A549 (cell line): ENCODE measurements around the gene SGCA. TPM values are rescaled to one million over a fixed set of nuclear protein-coding genes. Genes with fewer than 3 reads are reported as not detected.
A peak's percentile ranks its signal among the peaks of the same experiment; 100 is the strongest.

Experiments used
- ATAC-seq, 2 experiments: fragments of 200-7000 bp in 1 of 2; fragments of >200 bp in 1 of 2; cut with Nextera tagmentation in 1 of 2; cut with Tn5 transposase in 1 of 2; 3 replicates each; pipeline versions ENCODE4 v1.8.0 to v1.9.1; 2018 to 2020; ENCODE audit warnings: mild to moderate bottlenecking in 1 of 2, moderate library complexity in 1 of 2
- CTCF ChIA-PET: fragments of 300-600 bp; sonication (Branson Sonifier 250); formaldehyde crosslinking; extraction: SDS; loops from one replicate; lab custom pipeline; 2021; ENCODE audit warnings: antibody characterized with exemption, inconsistent platforms; lab: Yijun Ruan, JAX
- POLR2A ChIA-PET: fragments of 350-600 bp; formaldehyde crosslinking; extraction: SDS; loops from one replicate; lab custom pipeline; 2021; ENCODE audit warnings: antibody characterized with exemption, inconsistent platforms; lab: Yijun Ruan, JAX
- DNase-seq, 2 experiments: peaks; one replicate each; pipeline versions ENCODE4 v3.0.0 to v3.0.0-alpha.2; 2011 to 2016; ENCODE audit warnings: low read depth in 1 of 2, low spot score in 1 of 2
- FAIRE-seq: peaks from 2 replicates; lab custom pipeline; 2011; peaks lifted over from hg19 to GRCh38; lab: Jason Lieb, UNC
- H3K27ac ChIP-seq, 2 experiments: fragments of >200 bp; sonication (Bioruptor Twin); formaldehyde crosslinking; 3 replicates each; pipeline ENCODE4 v1.5.1; 2016 to 2017
- H3K4me1 ChIP-seq: fragments of >200 bp; sonication (Bioruptor Twin); formaldehyde crosslinking; 3 replicates; pipeline ENCODE4 v1.6.1; 2016
- H3K4me2 ChIP-seq: fragments of >200 bp; sonication (Bioruptor Twin); formaldehyde crosslinking; 3 replicates; pipeline ENCODE4 v1.6.1; 2016
- H3K4me3 ChIP-seq: fragments of >200 bp; sonication (Bioruptor Twin); formaldehyde crosslinking; 3 replicates; pipeline ENCODE4 v1.5.1; 2016
- H3K9me3 ChIP-seq: fragments of >200 bp; sonication (Bioruptor Twin); formaldehyde crosslinking; 3 replicates; pipeline ENCODE4 v1.6.1; 2016
- CBX2 ChIP-seq: fragments of 200-600 bp; sonication (generic); IDR thresholded peaks from 2 replicates; pipeline ENCODE4 v1.6.1; 2016; ENCODE audit warnings: low read depth, mild to moderate bottlenecking, borderline replicate concordance
- CBX8 ChIP-seq: fragments of 200-600 bp; sonication (generic); IDR thresholded peaks from 2 replicates; pipeline ENCODE4 v1.6.1; 2016
- CTCF ChIP-seq: fragments of >200 bp; sonication (Bioruptor Twin); formaldehyde crosslinking; IDR thresholded peaks from 3 replicates; pipeline ENCODE4 v1.5.1; 2016
- EHF ChIP-seq: fragments of 250-450 bp; sonication (Bioruptor Pico); IDR thresholded peaks from 2 replicates; pipeline ENCODE4 v1.5.0; 2020; ENCODE audit warnings: mild to moderate bottlenecking
- GATA3 ChIP-seq: IDR thresholded peaks from 2 replicates; pipeline ENCODE4 v1.6.1; 2012; ENCODE audit warnings: borderline replicate concordance
- HDAC2 ChIP-seq: fragments of 200-600 bp; sonication (generic); IDR thresholded peaks from 2 replicates; pipeline ENCODE4 v1.6.1; 2016
- JUN ChIP-seq, 2 experiments: fragments of >200 bp; sonication (Bioruptor Twin); formaldehyde crosslinking; IDR thresholded peaks; 2 replicates in 1 of 2; 3 replicates in 1 of 2; pipeline ENCODE4 v1.6.1; 2016 to 2017
- KDM1A ChIP-seq: fragments of 200-600 bp; sonication (generic); IDR thresholded peaks from 2 replicates; pipeline ENCODE4 v1.6.1; 2016; ENCODE audit warnings: low read depth, mild to moderate bottlenecking
- MAZ ChIP-seq: fragments of 150-350 bp; IDR thresholded peaks from 2 replicates; pipeline ENCODE4 v1.6.1; 2014; ENCODE audit warnings: antibody characterized with exemption, low read depth, low read length, borderline replicate concordance
- MYC ChIP-seq: IDR thresholded peaks from 2 replicates; pipeline ENCODE4 v1.6.1; 2012; ENCODE audit warnings: mild to moderate bottlenecking, inconsistent platforms, low read length, improper control_type of control experiment, borderline replicate concordance
- PHF8 ChIP-seq: fragments of 200-600 bp; sonication (generic); IDR thresholded peaks from 2 replicates; pipeline ENCODE4 v1.6.1; 2016; ENCODE audit warnings: low read depth, mild to moderate bottlenecking, antibody characterized with exemption, moderate library complexity, borderline replicate concordance
- POLR2A ChIP-seq: IDR thresholded peaks from 2 replicates; pipeline ENCODE4 v1.6.1; 2012; ENCODE audit warnings: mild to moderate bottlenecking, low read length
- RAD21 ChIP-seq, 2 experiments: fragments of >200 bp in 1 of 2; sonication (Bioruptor Twin) in 1 of 2; formaldehyde crosslinking in 1 of 2; IDR thresholded peaks in 1 of 2; conservative IDR thresholded peaks in 1 of 2; 2 replicates in 1 of 2; 3 replicates in 1 of 2; pipeline ENCODE4 v1.6.1; 2012 to 2018; ENCODE audit warnings: inconsistent platforms in 1 of 2
- RCOR1 ChIP-seq: fragments of 150-350 bp; IDR thresholded peaks from 2 replicates; pipeline ENCODE4 v1.6.1; 2014; ENCODE audit warnings: antibody characterized with exemption, low read length, low read depth
- SMC3 ChIP-seq: fragments of >200 bp; sonication (Bioruptor Twin); formaldehyde crosslinking; IDR thresholded peaks from 3 replicates; pipeline ENCODE4 v1.6.1; 2018; ENCODE audit warnings: inconsistent platforms
- SREBF2 ChIP-seq: fragments of 450-650 bp; IDR thresholded peaks from 2 replicates; pipeline ENCODE4 v1.6.1; 2014; ENCODE audit warnings: mild to moderate bottlenecking, moderate library complexity
- TFCP2L1 ChIP-seq: fragments of 250-450 bp; sonication (Bioruptor Pico); IDR thresholded peaks from 2 replicates; pipeline ENCODE4 v1.5.0; 2021; ENCODE audit warnings: mild to moderate bottlenecking
- ZC3H11A ChIP-seq: fragments of 450-650 bp; IDR thresholded peaks from 2 replicates; pipeline ENCODE4 v1.6.1; 2014; ENCODE audit warnings: antibody characterized with exemption, mild to moderate bottlenecking
- WGBS: methylation state at CpG from one replicate; pipeline ENCODE4 v1.1.6; 2017; ENCODE audit errors: missing lambda C conversion rate; 5-methylcytosine and 5-hydroxymethylcytosine counted together
- polyA plus RNA-seq, 4 experiments: library from polyadenylated mRNA; depleted of rRNA in 3 of 4; stranded (reverse); fragments of >200 nt; fragmentation: RNase III in 1 of 4; extraction: RNeasy Plus Mini Kit Qiagen cat#74134 plus additional on column Dnase treatment in 1 of 4; gene quantifications; 2 replicates in 3 of 4; 3 replicates in 1 of 4; pipeline ENCODE4 v1.2.3, GENCODE V29; 2011 to 2017
- TF ChIP-seq, protein P1 (sequence below): IDR thresholded peaks from 2 replicates; pipeline ENCODE4 v1.6.1; 2012
- TF ChIP-seq, protein P2 (sequence below): fragments of 450-650 bp; IDR thresholded peaks from 2 replicates; pipeline ENCODE4 v1.6.1; 2014; ENCODE audit warnings: antibody characterized with exemption

SGCA gene
- polyA plus RNA-seq, 2 of the 4 experiments (the other 2 are of a cell fraction) = 0.44 to 3.4 TPM

- DNase-seq = peak in 1 of 2 experiments; percentile 50
- Histone ChIP-seq H3K4me1 (peaks cover 47% of the 10 kb centered on the region), H3K9me3 (no peaks in the 10 kb centered on the region), H3K4me2 (peak overlapping the region; percentile 95), H3K27ac (peak overlapping the region; percentile 96 to 98), H3K4me3 (peak overlapping the region; percentile 86)
- TF ChIP-seq MYC = no peak
- TF ChIP-seq TFCP2L1 = no peak
- TF ChIP-seq CBX8 = no peak
- no peak for TF ChIP-seq EHF (CRISPR knock-in tag)
- TF ChIP-seq SMC3 = no peak
- no peak for TF ChIP-seq HDAC2
- TF ChIP-seq CTCF = no peak
- TF ChIP-seq PHF8 = no peak
- TF ChIP-seq MAZ = no peak
- TF ChIP-seq SREBF2 = no peak
- TF ChIP-seq GATA3 = no peak
- TF ChIP-seq RCOR1 = no peak
- no peak for TF ChIP-seq ZC3H11A
- peak in 1 of 2 experiments; percentile 14; a peak in 3 of 6 replicates for ATAC-seq
- CTCF ChIA-PET = interaction anchor here (0.8 to 60.2 kb wide), 10 partner anchors 9 to 149 kb away, joined by 3 to 1356 read pairs (median 4); partner anchors contain the start of genes PDK2 and SGCA
- POLR2A ChIA-PET = no interaction called here
- 21% methylated on average over 5 of the region's 5 CpGs for WGBS
- FAIRE-seq = no peak
Measured at GRCh38 chr17:50147841-50148225, 18.0 kb upstream of the SGCA start.

- ChIA-PET CTCF (interaction anchor here (0.8 to 60.2 kb wide), 12 partner anchors 9 to 149 kb away, joined by 3 to 1356 read pairs (median 4); partner anchors contain the start of genes PDK2 and SGCA), POLR2A (no interaction called here)
- Histone ChIP-seq H3K9me3 (no peaks in the 10 kb centered on the region), H3K4me1 (peaks cover 48% of the 10 kb centered on the region), H3K4me3 (peak overlapping the region; percentile 86), H3K4me2 (peak overlapping the region; percentile 95), H3K27ac (peak overlapping the region; percentile 96 to 98)
- TF ChIP-seq CBX2 (no peak), JUN (IDR thresholded peaks at IDR 0.05) (peak in 1 of 2 experiments; percentile 32; a peak in 1 of 5 replicates), RAD21 (conservative IDR thresholded peaks at IDR 0.05 in 1 of 2, IDR thresholded peaks at IDR 0.05 in 1 of 2) (no peak)
- TF ChIP-seq, protein P1, sequence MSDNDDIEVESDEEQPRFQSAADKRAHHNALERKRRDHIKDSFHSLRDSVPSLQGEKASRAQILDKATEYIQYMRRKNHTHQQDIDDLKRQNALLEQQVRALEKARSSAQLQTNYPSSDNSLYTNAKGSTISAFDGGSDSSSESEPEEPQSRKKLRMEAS = 0 out of 2 replicates have a peak, but pooled peaks have one; percentile 32
- TF ChIP-seq, protein P2, sequence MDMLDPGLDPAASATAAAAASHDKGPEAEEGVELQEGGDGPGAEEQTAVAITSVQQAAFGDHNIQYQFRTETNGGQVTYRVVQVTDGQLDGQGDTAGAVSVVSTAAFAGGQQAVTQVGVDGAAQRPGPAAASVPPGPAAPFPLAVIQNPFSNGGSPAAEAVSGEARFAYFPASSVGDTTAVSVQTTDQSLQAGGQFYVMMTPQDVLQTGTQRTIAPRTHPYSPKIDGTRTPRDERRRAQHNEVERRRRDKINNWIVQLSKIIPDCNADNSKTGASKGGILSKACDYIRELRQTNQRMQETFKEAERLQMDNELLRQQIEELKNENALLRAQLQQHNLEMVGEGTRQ = peak; percentile 46
- DNase-seq (peak; percentile 46 to 86), ATAC-seq (peak in 1 of 2 experiments; percentile 22; a peak in 3 of 6 replicates), FAIRE-seq (no peak)
- 12% methylated on average over 16 of the region's 25 CpGs for WGBS
Measured at GRCh38 chr17:50148226-50149090, 17.3 kb upstream of the SGCA start.

GRCh38 chr17:50149091-50149416 is 16.8 kb upstream of the SGCA start:
- no peak for FAIRE-seq
- TF ChIP-seq POLR2A = 0 out of 2 replicates have a peak, but pooled peaks have one; percentile 9
- TF ChIP-seq, protein P1 = 0 out of 2 replicates have a peak, but pooled peaks have one; percentile 6
- TF ChIP-seq KDM1A = no peak
- peak overlapping the region; percentile 96 to 98 for H3K27ac ChIP-seq
- DNase-seq = no peak
- POLR2A ChIA-PET = interaction anchor here (1.3 kb wide), 1 partner anchor 12 kb away, joined by 3 read pairs; no protein-coding TSS in a partner anchor
- WGBS = 3% methylated on average over 23 of the region's 30 CpGs
- H3K9me3 ChIP-seq = no peaks in the 10 kb centered on the region
- no peak for ATAC-seq
- CTCF ChIA-PET = interaction anchor here (1.0 to 60.2 kb wide), 9 partner anchors 10 to 197 kb away, joined by 3 to 1356 read pairs (median 6); partner anchors contain the start of genes PDK2 and SGCA
- H3K4me1 ChIP-seq = peaks cover 51% of the 10 kb centered on the region
- peak overlapping the region; percentile 86 for H3K4me3 ChIP-seq
- H3K4me2 ChIP-seq = peak overlapping the region; percentile 95
